HL-60 (cell line): Measurements from ENCODE around the gene BRD4.

Experiments
- CTCF ChIP-seq: IDR thresholded peaks from one replicate; pipeline ENCODE4 v1.5.1; 2011; ENCODE audit warnings: low read length, control low read depth, inconsistent platforms; ENCODE audit not compliant: insufficient read depth
- GABPA ChIP-seq: IDR thresholded peaks from 2 replicates; pipeline ENCODE4 v1.6.1; 2012; ENCODE audit warnings: low read depth
- POLR2AphosphoS5 ChIP-seq: IDR thresholded peaks from 2 replicates; pipeline ENCODE4 v1.6.1; 2012; ENCODE audit warnings: low read depth

- TF ChIP-seq CTCF = no peak
- no peak for TF ChIP-seq POLR2AphosphoS5
- TF ChIP-seq GABPA = no peak
These were observed 39.5 kb upstream of the BRD4 start for GRCh38 chr19:15371786-15372380.
